HepG2 (cell line): ENCODE measurements around the gene LYPD3. TPM values are rescaled to one million over a fixed set of nuclear protein-coding genes. Genes with fewer than 3 reads are reported as not detected.

ENCODE experiments used
- ATAC-seq: fragments of 200-7000 bp; cut with Tn5 transposase; 3 replicates; pipeline ENCODE4 v1.9.1; 2020; ENCODE audit warnings: mild to moderate bottlenecking, moderate library complexity
- BruUV-seq: library from RNA; stranded (reverse); fragments of 400-500 nt; replicated peaks from 2 replicates; lab custom pipeline; 2021; lab: Mats Ljungman, UMichigan
- CTCF ChIA-PET: fragments of 300-600 bp; formaldehyde crosslinking; extraction: SDS; loops from one replicate; lab custom pipeline; 2021; ENCODE audit warnings: low total read pairs, inconsistent platforms, low intra/inter-chr PET ratio; lab: Yijun Ruan, JAX
- POLR2A ChIA-PET: fragments of 350-600 bp; sonication (Branson Sonifier 250); formaldehyde crosslinking; loops from one replicate; lab custom pipeline; 2020; ENCODE audit warnings: antibody characterized with exemption, inconsistent platforms; lab: Yijun Ruan, JAX
- DNase-seq: peaks from one replicate; pipeline ENCODE4 v3.0.0-alpha.2; 2015; ENCODE audit warnings: low spot score
- FAIRE-seq: peaks from 3 replicates; lab custom pipeline; 2011; peaks lifted over from hg19 to GRCh38; lab: Jason Lieb, UNC
- H2AFZ ChIP-seq: one replicate; pipeline ENCODE4 v1.6.1; 2011; ENCODE audit warnings: low read length, inconsistent platforms
- H3K27ac ChIP-seq: fragments of 300-600 bp; 3 replicates; pipeline ENCODE4 v1.8.0; 2011; ENCODE audit warnings: mixed run types, mild to moderate bottlenecking, mixed read lengths, low read length, inconsistent platforms; ENCODE audit not compliant: insufficient read depth; ENCODE audit errors: extremely low read length
- H3K27me3 ChIP-seq, 2 experiments: fragments of 200-600 bp in 1 of 2; 2 replicates in 1 of 2; 3 replicates in 1 of 2; pipeline versions ENCODE4 v1.6.0 to v1.8.0; 2011; ENCODE audit warnings: low read length in 2 of 2, mild to moderate bottlenecking in 2 of 2, moderate library complexity in 2 of 2, inconsistent platforms in 1 of 2; ENCODE audit not compliant: insufficient read depth in 2 of 2, control insufficient read depth in 1 of 2
- H3K36me3 ChIP-seq, 2 experiments: fragments of 200-600 bp in 1 of 2; replicated peaks in 1 of 2; 2 replicates in 1 of 2; 3 replicates in 1 of 2; pipeline versions ENCODE4 v1.5.1 to v1.8.0; 2011; ENCODE audit warnings: low read length in 2 of 2, inconsistent platforms in 1 of 2; ENCODE audit not compliant: insufficient read depth in 2 of 2, control insufficient read depth in 1 of 2
- H3K4me1 ChIP-seq: 2 replicates; pipeline ENCODE4 v1.5.1; 2012; ENCODE audit warnings: low read length, inconsistent platforms; ENCODE audit not compliant: insufficient read depth
- H3K4me2 ChIP-seq: 2 replicates; pipeline ENCODE4 v1.6.0; 2011; ENCODE audit warnings: low read depth, low read length, inconsistent platforms
- H3K4me3 ChIP-seq, 3 experiments: fragments of 200-600 bp in 1 of 3; sonication (generic), shearing (Covaris generic) in 1 of 3; replicated peaks in 1 of 3; 2 replicates each; pipeline ENCODE4 v1.5.1; 2011 to 2016; ENCODE audit warnings: low read length in 3 of 3, inconsistent platforms in 2 of 3, low read depth in 2 of 3, mild to moderate bottlenecking in 2 of 3, control low read depth in 1 of 3, mixed read lengths in 1 of 3; ENCODE audit not compliant: insufficient read depth in 1 of 3
- H3K79me2 ChIP-seq: one replicate; pipeline ENCODE4 v1.6.1; 2011; ENCODE audit warnings: low read length, inconsistent platforms; ENCODE audit not compliant: insufficient read depth
- H3K9ac ChIP-seq: 2 replicates; pipeline ENCODE4 v1.6.0; 2011; ENCODE audit warnings: mild to moderate bottlenecking, low read depth, low read length, inconsistent platforms; ENCODE audit not compliant: insufficient read depth
- H3K9me3 ChIP-seq: 2 replicates; pipeline ENCODE4 v1.5.1; 2012; ENCODE audit warnings: mild to moderate bottlenecking, low read length
- H4K20me1 ChIP-seq: 2 replicates; pipeline ENCODE4 v1.6.0; 2011; ENCODE audit warnings: inconsistent platforms, mild to moderate bottlenecking, low read length, moderate library complexity; ENCODE audit not compliant: insufficient read depth
- CREM ChIP-seq, 2 experiments: sonication (generic) in 1 of 2; formaldehyde crosslinking in 1 of 2; IDR thresholded peaks; 2 replicates each; pipeline versions ENCODE4 v1.4.0 to v1.6.1; 2016 to 2020; ENCODE audit warnings: antibody characterized with exemption in 1 of 2, mild to moderate bottlenecking in 1 of 2, missing genetic modification reagents in 1 of 2
- NR2F6 ChIP-seq, 2 experiments: IDR thresholded peaks; 2 replicates each; pipeline ENCODE4 v1.6.1; 2016; ENCODE audit warnings: antibody characterized with exemption in 1 of 2, mild to moderate bottlenecking in 1 of 2
- PHF20 ChIP-seq: sonication (generic); formaldehyde crosslinking; IDR thresholded peaks from 2 replicates; pipeline ENCODE4 v1.5.0; 2020; ENCODE audit warnings: mild to moderate bottlenecking, missing genetic modification reagents
- SNRNP70 ChIP-seq: fragments of 200-400 bp; formaldehyde crosslinking; IDR thresholded peaks from 2 replicates; pipeline ENCODE4 v1.6.1; 2017; ENCODE audit warnings: mild to moderate bottlenecking, low read depth, low read length, moderate library complexity
- ZNF235 ChIP-seq: sonication (generic); formaldehyde crosslinking; IDR thresholded peaks from 2 replicates; pipeline ENCODE4 v1.8.1; 2023; ENCODE audit warnings: mild to moderate bottlenecking, missing genetic modification reagents, borderline replicate concordance
- ZNF629 ChIP-seq: sonication (generic); formaldehyde crosslinking; conservative IDR thresholded peaks from 2 replicates; pipeline ENCODE4 v1.5.0; 2020; ENCODE audit warnings: missing genetic modification reagents
- ZNF652 ChIP-seq: IDR thresholded peaks from 2 replicates; pipeline ENCODE4 v1.6.1; 2016; ENCODE audit warnings: low read depth, borderline replicate concordance
- WGBS: methylation state at CpG from one replicate; pipeline ENCODE4 v1.1.6; 2017; ENCODE audit warnings: low lambda C conversion rate; 5-methylcytosine and 5-hydroxymethylcytosine counted together
- in situ Hi-C: cut with HindIII; loops from 2 replicates; pipeline ENCODE4 v1.10.0; 2017; ENCODE audit warnings: low pct_unique_long_range_greater_than_20kb; ENCODE audit not compliant: extremely low pct_ligation_motif_present
- intact Hi-C: fragments of 100-400 bp; cut with micrococcal nuclease; formaldehyde crosslinking; loops from one replicate; pipeline ENCODE4 v1.10.0; 2022; ENCODE audit not compliant: unreplicated experiment
- polyA plus RNA-seq, 8 experiments: library from polyadenylated mRNA; depleted of rRNA in 3 of 8; stranded (reverse) in 7 of 8; unstranded in 1 of 8; fragments of >200 nt; fragmentation: Illumina TruSeq in 4 of 8; extraction: Trizol in 4 of 8; gene quantifications; 2 replicates each; pipeline versions ENCODE4 v1.2.1 to v1.2.3, GENCODE V29; 2011 to 2016; ENCODE audit warnings: low read depth in 4 of 8, missing spikeins in 1 of 8, mixed read lengths in 1 of 8; ENCODE audit not compliant: insufficient read depth in 1 of 8
- total RNA-seq, 5 experiments: library from RNA; depleted of rRNA; stranded (reverse); fragments of >200 nt; fragmentation: Illumina TruSeq; extraction: Trizol; gene quantifications; 2 replicates each; pipeline ENCODE4 v1.2.3, GENCODE V29; 2016; ENCODE audit warnings: low read depth in 1 of 5
- TF ChIP-seq, protein P1 (sequence below): sonication (generic); formaldehyde crosslinking; conservative IDR thresholded peaks from 2 replicates; pipeline ENCODE4 v1.8.0; 2022; ENCODE audit warnings: low read depth, missing genetic modification reagents

LYPD3 gene
- total and polyA plus RNA-seq, 2 of the 13 experiments (the other 11 are each of a cell fraction or from before 2014, with no cell fraction given) = 0.51 to 1.5 TPM

DNA sequence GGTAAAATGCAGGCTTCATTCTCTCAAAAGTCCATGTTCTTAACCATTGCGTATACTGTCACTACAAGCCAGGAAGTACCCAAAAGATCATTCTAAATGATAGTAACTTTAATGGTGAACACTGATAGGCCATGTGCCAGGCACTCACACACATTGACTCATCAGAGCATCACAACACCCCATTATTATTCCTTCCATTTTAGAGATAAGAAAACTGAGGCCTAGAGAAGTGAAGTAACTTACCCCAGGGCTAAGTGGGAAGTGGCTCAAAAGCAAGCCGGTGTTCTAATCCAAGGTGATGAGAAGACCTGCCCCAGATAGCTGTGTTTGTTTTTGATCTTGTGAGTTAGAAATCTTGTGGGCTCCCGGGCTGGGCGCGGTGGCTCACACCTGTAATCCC, 40.5 kb upstream of the LYPD3 start:
- POLR2A ChIA-PET = no interaction called here
- no peak overlapping the region for H3K27ac ChIP-seq
- H3K27me3 ChIP-seq = no peaks in the 10 kb centered on the region; a peak in 1 of 5 replicates
- in situ Hi-C loops (no loop called here), intact Hi-C loops (loop anchor here (2.0 kb wide), 1 partner anchor 43 kb away; no protein-coding TSS in a partner anchor)
- no peaks in the 10 kb centered on the region for H3K9me3 ChIP-seq
- no peak for DNase-seq
- H3K36me3 ChIP-seq = peaks cover 1 to 8% of the 10 kb centered on the region in 2 experiments; a peak in 3 of 5 replicates
- H2AFZ ChIP-seq = no peak overlapping the region
- no peak for FAIRE-seq
- BruUV-seq = no TSS peak
- 97% methylated on average over 5 of the region's 5 CpGs for WGBS
- ATAC-seq = no peak
- H3K9ac ChIP-seq = no peak overlapping the region
- peaks cover 11% of the 10 kb centered on the region for H3K79me2 ChIP-seq
- H3K4me3 ChIP-seq = no peak overlapping the region
- TF ChIP-seq ZNF235 = 0 out of 2 replicates have a peak, but pooled peaks have one; percentile 1
- TF ChIP-seq SNRNP70 = no peak
- no peak for TF ChIP-seq CREM (IDR thresholded peaks at IDR 0.05)
- TF ChIP-seq CREM (CRISPR knock-in tag; IDR thresholded peaks at IDR 0.05) = no peak
- TF ChIP-seq ZNF629 = peak; percentile 45; the same call in 1 of the 2 replicates
- TF ChIP-seq, all 625 proteins: peak for 2
- no peak overlapping the region for H3K4me2 ChIP-seq
- H4K20me1 ChIP-seq = no peaks in the 10 kb centered on the region
- CTCF ChIA-PET = no interaction called here
- H3K4me1 ChIP-seq = peaks cover 34% of the 10 kb centered on the region

GRCh38 chr19:43505186-43505456, 39.7 kb upstream of the LYPD3 start:
- ChIA-PET POLR2A (interaction anchor here (1.0 to 2.2 kb wide), 8 partner anchors 12 to 163 kb away, joined by 3 to 47 read pairs (median 10); no protein-coding TSS in a partner anchor), CTCF (interaction anchor here (1.6 kb wide), 1 partner anchor 58 kb away, joined by 10 read pairs; no protein-coding TSS in a partner anchor)
- BruUV-seq = no TSS peak
- no peaks in the 10 kb centered on the region; a peak in 1 of 5 replicates for H3K27me3 ChIP-seq
- peak overlapping the region; percentile 84 for H3K4me2 ChIP-seq
- intact Hi-C loops (loop anchor here (2.0 kb wide), 1 partner anchor 42 kb away; no protein-coding TSS in a partner anchor), in situ Hi-C loops (no loop called here)
- FAIRE-seq (no peak), DNase-seq (no peak), ATAC-seq (no peak)
- H3K36me3 ChIP-seq = peaks cover 1 to 4% of the 10 kb centered on the region in 2 experiments; a peak in 2 of 5 replicates
- WGBS = 84% methylated on average over 3 of the region's 3 CpGs
- peak overlapping the region in 2 of 3 experiments; percentile 81 to 95; a peak in 3 of 6 replicates for H3K4me3 ChIP-seq
- peaks cover 37% of the 10 kb centered on the region for H3K4me1 ChIP-seq
- H3K9ac ChIP-seq = peak overlapping the region; percentile 75; the same call in 1 of the 2 replicates
- TF ChIP-seq NR2F6 (IDR thresholded peaks at IDR 0.05) (peak; percentile 31; the same call in 1 of the 2 replicates), NR2F6 (CRISPR knock-in tag; IDR thresholded peaks at IDR 0.05) (no peak; the same call in 1 of the 2 replicates), PHF20 (CRISPR knock-in tag) (no peak), ZNF652 (CRISPR knock-in tag) (peak; percentile 51; the same call in 1 of the 2 replicates)
- TF ChIP-seq, protein P1, sequence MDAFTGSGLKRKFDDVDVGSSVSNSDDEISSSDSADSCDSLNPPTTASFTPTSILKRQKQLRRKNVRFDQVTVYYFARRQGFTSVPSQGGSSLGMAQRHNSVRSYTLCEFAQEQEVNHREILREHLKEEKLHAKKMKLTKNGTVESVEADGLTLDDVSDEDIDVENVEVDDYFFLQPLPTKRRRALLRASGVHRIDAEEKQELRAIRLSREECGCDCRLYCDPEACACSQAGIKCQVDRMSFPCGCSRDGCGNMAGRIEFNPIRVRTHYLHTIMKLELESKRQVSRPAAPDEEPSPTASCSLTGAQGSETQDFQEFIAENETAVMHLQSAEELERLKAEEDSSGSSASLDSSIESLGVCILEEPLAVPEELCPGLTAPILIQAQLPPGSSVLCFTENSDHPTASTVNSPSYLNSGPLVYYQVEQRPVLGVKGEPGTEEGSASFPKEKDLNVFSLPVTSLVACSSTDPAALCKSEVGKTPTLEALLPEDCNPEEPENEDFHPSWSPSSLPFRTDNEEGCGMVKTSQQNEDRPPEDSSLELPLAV = no peak
- no peaks in the 10 kb centered on the region for H3K9me3 ChIP-seq
- no peak overlapping the region for H2AFZ ChIP-seq
- H3K79me2 ChIP-seq = peaks cover 11% of the 10 kb centered on the region
- peak overlapping the region; percentile 79 for H3K27ac ChIP-seq
- no peaks in the 10 kb centered on the region for H4K20me1 ChIP-seq
